Endodermal cell (in vitro differentiated cells): ENCODE results near the gene KIF26A. TPM values are rescaled to one million over a fixed set of nuclear protein-coding genes. Genes with fewer than 3 reads are reported as not detected.

Experiments
- DNase-seq: peaks from one replicate; pipeline ENCODE4 v3.0.0-alpha.2; 2017
- H3K27ac ChIP-seq: 2 replicates; pipeline ENCODE4 v1.5.1; 2013; ENCODE audit warnings: mild to moderate bottlenecking, low read depth, low read length, moderate library complexity
- H3K27me3 ChIP-seq: 2 replicates; pipeline ENCODE4 v1.6.1; 2013; ENCODE audit warnings: mild to moderate bottlenecking, low read length, moderate library complexity; ENCODE audit not compliant: insufficient read depth, control insufficient read depth, poor library complexity, severe bottlenecking
- H3K36me3 ChIP-seq: 2 replicates; pipeline ENCODE4 v1.7.0; 2013; ENCODE audit warnings: mild to moderate bottlenecking, low read length, moderate library complexity; ENCODE audit not compliant: control insufficient read depth, insufficient read depth
- H3K4me1 ChIP-seq: one replicate; pipeline ENCODE4 v1.7.0; 2013; ENCODE audit warnings: low read length; ENCODE audit not compliant: control insufficient read depth, insufficient read depth
- H3K4me3 ChIP-seq: 2 replicates; pipeline ENCODE4 v1.5.1; 2013; ENCODE audit warnings: mild to moderate bottlenecking, low read length, moderate library complexity
- H3K9ac ChIP-seq: 2 replicates; pipeline ENCODE4 v1.6.1; 2013; ENCODE audit warnings: mild to moderate bottlenecking, low read length, moderate library complexity; ENCODE audit not compliant: poor library complexity, severe bottlenecking; ENCODE audit errors: extremely low read depth
- H3K9me3 ChIP-seq: 2 replicates; pipeline ENCODE4 v1.6.1; 2013; ENCODE audit warnings: mild to moderate bottlenecking, low read length, moderate library complexity; ENCODE audit not compliant: control insufficient read depth
- H3K27ac Mint-ChIP-seq: 2 replicates; pipeline ENCODE4 v1.8.0; 2020; ENCODE audit warnings: mixed read lengths
- H3K27me3 Mint-ChIP-seq: 2 replicates; pipeline ENCODE4 v1.8.0; 2021; ENCODE audit warnings: mild to moderate bottlenecking, mixed read lengths; ENCODE audit not compliant: insufficient read depth
- H3K36me3 Mint-ChIP-seq: 2 replicates; pipeline ENCODE4 v1.8.0; 2020; ENCODE audit warnings: low read depth, mixed read lengths
- H3K4me1 Mint-ChIP-seq: 2 replicates; pipeline ENCODE4 v1.8.0; 2020; ENCODE audit warnings: mixed read lengths
- H3K4me3 Mint-ChIP-seq: 2 replicates; pipeline ENCODE4 v1.8.0; 2020; ENCODE audit warnings: mild to moderate bottlenecking, moderate library complexity, mixed read lengths
- H3K9me3 Mint-ChIP-seq: 2 replicates; pipeline ENCODE4 v1.8.0; 2020; ENCODE audit warnings: mild to moderate bottlenecking, mixed read lengths
- CTCF ChIP-seq: fragments of 200-600 bp; sonication (generic); conservative IDR thresholded peaks from 2 replicates; pipeline ENCODE4 v1.5.0; 2021; ENCODE audit warnings: antibody characterized with exemption, mild to moderate bottlenecking
- WGBS, 2 experiments: methylation state at CpG; one replicate each; pipeline versions ENCODE4 v1.1.5 to v1.1.7; 2013; ENCODE audit warnings: missing lambda C conversion rate in 2 of 2, mixed read lengths in 1 of 2; ENCODE audit not compliant: insufficient coverage in 1 of 2, insufficient read length in 1 of 2; 5-methylcytosine and 5-hydroxymethylcytosine counted together
- total RNA-seq, 2 donors: library from RNA; stranded (reverse); fragmentation: NEBNext Ultra II Directional in 1 of 2; extraction: Animal tissue kit (Norgen Biotek cat#: 25700) in 1 of 2; gene quantifications; 2 replicates in 1 of 2; 3 replicates in 1 of 2; pipeline ENCODE4 v1.2.1, GENCODE V29; 2021

Gene KIF26A
- total RNA-seq, 2 donors from 2014 or later, result 36.7 to 54.8 TPM

- no peak overlapping the region for H3K4me3 Mint-ChIP-seq
- H3K4me1 Mint-ChIP-seq, result peaks cover 6% of the 10 kb centered on the region
- H3K27ac Mint-ChIP-seq, result no peak overlapping the region
- no peak for TF ChIP-seq CTCF
- no peaks in the 10 kb centered on the region for H3K27me3 ChIP-seq
- H3K9me3 ChIP-seq, result no peaks in the 10 kb centered on the region
- peaks cover 4% of the 10 kb centered on the region for H3K27me3 Mint-ChIP-seq
- H3K9me3 Mint-ChIP-seq, result no peaks in the 10 kb centered on the region
- WGBS, 2 experiments, result 90 to 92% methylated on average over 7 of the region's 7 CpGs
- H3K4me3 ChIP-seq, result no peak overlapping the region
- no peaks in the 10 kb centered on the region for H3K36me3 Mint-ChIP-seq
- peaks cover 7% of the 10 kb centered on the region for H3K4me1 ChIP-seq
- no peak overlapping the region for H3K27ac ChIP-seq
- H3K9ac ChIP-seq, result no peak overlapping the region
- no peaks in the 10 kb centered on the region for H3K36me3 ChIP-seq
- no peak for DNase-seq
Measured at GRCh38 chr14:104214431-104215218, 76.2 kb downstream of the KIF26A start.

GRCh38 chr14:104215706-104216334 is 77.4 kb downstream of the KIF26A start:
- H3K36me3 ChIP-seq, result no peaks in the 10 kb centered on the region
- no peaks in the 10 kb centered on the region for H3K27me3 ChIP-seq
- Mint-ChIP-seq H3K27me3 (peaks cover 4% of the 10 kb centered on the region), H3K9me3 (no peaks in the 10 kb centered on the region), H3K4me1 (peaks cover 6% of the 10 kb centered on the region), H3K27ac (no peak overlapping the region), H3K4me3 (no peak overlapping the region), H3K36me3 (no peaks in the 10 kb centered on the region)
- no peak overlapping the region for H3K9ac ChIP-seq
- no peak overlapping the region for H3K27ac ChIP-seq
- TF ChIP-seq CTCF, result no peak
- DNase-seq, result no peak
- no peak overlapping the region for H3K4me3 ChIP-seq
- 92 to 97% methylated on average over 9 to 20 of the region's 21 CpGs for WGBS, 2 experiments
- H3K4me1 ChIP-seq, result peaks cover 7% of the 10 kb centered on the region
- no peaks in the 10 kb centered on the region for H3K9me3 ChIP-seq

- H3K4me1 Mint-ChIP-seq, result peaks cover 6% of the 10 kb centered on the region
- Histone ChIP-seq H3K4me3 (no peak overlapping the region), H3K9me3 (no peaks in the 10 kb centered on the region), H3K9ac (no peak overlapping the region), H3K27me3 (no peaks in the 10 kb centered on the region), H3K4me1 (peaks cover 7% of the 10 kb centered on the region), H3K36me3 (no peaks in the 10 kb centered on the region), H3K27ac (no peak overlapping the region)
- H3K4me3 Mint-ChIP-seq, result no peak overlapping the region
- 91 to 100% methylated on average over 2 to 14 of the region's 14 CpGs for WGBS, 2 experiments
- H3K27ac Mint-ChIP-seq, result no peak overlapping the region
- peaks cover 4% of the 10 kb centered on the region for H3K27me3 Mint-ChIP-seq
- H3K9me3 Mint-ChIP-seq, result no peaks in the 10 kb centered on the region
- TF ChIP-seq CTCF, result no peak
- DNase-seq, result no peak
- H3K36me3 Mint-ChIP-seq, result no peaks in the 10 kb centered on the region
Measured at GRCh38 chr14:104216457-104216856, 78.1 kb downstream of the KIF26A start.
